NCI-H774 (cell line): ENCODE data around the gene TP53I13.
A peak's percentile ranks its signal among the peaks of the same experiment; 100 is the strongest.

Experiments
- DNase-seq: peaks from one replicate; lab custom pipeline; 2025; lab: John Stamatoyannopoulos, UW

The TP53I13 gene

DNA sequence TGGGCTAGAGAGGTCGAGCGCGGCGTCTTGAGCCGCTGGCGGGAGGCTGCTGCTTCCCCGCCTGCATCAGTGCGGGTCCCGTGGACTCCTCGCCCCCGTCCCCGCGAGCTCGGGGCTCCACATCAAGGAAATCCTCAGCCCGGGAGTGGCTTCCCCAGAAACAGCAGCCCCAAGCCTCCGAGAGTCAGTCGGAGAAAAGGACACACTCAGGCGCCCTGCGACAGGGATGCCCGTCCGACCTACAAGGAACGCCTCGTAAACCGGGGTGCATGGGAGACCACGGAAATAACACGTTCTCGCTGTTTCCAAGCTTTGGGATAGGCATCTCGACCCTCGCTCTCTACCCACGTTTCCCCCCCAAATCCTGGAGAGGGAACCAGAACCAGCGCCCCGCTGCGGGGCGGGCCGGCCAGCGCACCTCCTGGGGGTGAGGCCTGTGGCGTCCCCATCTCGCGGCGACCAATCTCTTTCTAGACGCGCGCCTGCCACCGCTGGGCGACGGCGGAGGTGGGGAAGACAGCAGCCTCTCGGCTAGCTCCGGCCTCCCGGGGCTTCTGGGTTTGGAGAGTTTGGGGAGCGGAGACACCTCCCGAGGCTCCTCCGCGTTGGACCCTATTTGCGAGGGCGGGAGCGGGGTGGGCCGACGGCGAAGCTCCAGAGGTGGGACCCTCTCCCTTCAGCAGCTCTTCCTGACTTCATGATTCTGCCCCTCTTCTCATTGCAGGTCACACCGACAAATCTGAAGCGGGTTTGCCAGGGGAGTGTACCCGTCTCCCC, 759 bp upstream of the TP53I13 start:
- peak; percentile 50 for DNase-seq

DNA sequence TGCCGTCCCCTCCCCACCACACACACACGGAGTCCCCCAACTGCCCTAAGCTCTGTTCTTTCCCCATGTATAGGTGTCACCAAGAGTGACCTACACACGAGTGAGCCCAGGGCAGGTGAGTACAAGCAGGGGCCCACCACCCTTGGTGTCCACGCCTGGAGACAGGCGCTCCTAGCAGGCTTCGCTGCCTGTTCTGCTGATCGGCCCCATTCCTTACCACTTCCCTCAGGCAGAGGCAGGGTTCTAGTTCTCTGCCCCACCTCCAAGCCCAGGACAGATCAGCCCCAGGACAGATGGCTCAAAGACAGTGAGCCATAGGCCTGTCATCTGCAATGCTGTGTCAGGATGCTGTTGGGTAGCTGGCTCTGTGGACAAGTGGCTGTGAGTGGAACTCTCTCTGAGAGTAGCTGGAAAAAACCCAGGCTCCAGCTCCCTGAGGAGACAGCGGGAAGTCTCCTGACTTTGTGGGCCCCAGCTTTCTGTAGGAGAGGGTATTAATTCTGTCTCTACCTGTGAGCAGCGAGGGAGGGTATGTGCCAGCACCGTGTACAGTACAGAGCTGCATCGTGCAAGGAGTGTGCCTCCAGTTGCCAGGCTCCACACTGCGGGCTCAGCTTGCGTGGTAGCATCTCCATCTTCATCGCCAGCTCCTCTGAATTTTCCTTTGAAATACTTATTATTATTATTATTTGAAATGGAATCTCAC, 897 bp downstream of the TP53I13 start:
- no peak for DNase-seq

DNA sequence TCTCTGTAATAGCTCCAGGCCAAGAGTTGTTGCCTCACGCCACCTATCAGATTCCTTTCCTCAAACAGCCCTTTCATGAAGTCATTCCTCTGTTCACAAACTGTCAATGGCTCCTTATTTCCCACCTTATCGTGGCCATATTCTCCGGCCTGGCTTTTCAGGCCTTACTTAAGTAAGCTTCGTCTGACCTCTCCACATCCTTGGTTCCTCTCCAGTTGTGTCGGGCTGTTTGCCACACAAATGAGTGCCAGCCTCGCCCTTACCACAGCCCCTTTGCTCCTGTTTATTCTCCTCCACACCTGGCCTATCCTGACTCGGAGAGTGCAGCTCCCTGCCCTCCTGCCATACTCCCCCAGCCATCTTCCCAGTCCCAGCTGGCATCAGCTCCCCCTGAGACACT, 2.0 kb downstream of the TP53I13 start:
- no peak for DNase-seq

DNA sequence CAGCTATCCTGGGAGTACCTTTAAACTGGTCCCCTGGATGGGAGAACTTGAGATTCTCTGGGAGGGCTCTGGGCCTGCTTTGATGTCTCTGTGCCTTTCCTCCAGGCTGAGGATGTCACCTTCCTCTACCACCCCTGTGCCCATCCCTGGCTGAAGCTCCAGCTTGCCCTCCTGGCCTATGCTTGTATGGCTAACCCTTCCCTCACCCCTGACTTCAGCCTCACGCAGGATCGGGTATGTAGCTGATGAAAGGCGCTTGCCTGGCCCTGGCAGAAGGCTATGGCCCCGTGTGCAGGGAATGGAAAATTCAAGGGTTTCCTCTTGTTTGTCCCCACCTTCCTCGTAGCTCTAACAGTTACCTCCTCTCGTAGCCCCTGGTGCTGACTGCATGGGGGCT, 3.0 kb downstream of the TP53I13 start:
- DNase-seq, result no peak

DNA sequence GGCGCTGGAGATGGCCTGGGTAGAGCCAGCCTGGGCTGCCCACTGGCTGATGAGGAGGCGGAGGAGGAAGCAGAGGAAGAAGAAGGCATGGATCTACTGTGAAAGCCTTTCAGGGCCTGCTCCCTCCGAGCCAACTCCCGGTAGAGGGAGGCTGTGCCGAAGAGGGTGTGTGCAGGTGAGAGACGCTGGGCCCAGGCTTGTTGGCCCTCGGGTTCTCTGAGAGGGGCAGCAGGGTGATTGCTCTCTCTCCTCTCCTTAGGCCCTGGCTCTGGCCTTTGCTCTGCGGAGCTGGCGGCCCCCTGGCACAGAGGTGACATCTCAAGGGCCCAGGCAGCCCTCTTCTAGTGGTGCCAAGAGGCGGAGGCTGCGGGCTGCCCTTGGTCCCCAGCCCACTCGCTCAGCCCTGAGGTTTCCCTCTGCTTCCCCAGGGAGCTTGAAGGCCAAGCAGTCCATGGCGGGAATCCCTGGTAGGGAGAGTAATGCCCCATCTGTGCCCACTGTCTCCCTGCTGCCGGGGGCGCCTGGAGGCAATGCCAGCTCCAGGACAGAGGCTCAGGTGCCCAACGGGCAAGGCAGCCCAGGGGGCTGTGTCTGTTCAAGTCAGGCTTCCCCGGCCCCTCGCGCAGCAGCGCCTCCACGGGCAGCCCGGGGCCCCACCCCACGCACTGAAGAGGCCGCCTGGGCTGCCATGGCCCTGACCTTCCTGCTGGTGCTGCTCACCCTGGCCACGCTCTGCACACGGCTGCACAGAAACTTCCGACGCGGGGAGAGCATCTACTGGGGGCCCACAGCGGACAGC, 3.6 kb downstream of the TP53I13 start:
- no peak for DNase-seq

DNA sequence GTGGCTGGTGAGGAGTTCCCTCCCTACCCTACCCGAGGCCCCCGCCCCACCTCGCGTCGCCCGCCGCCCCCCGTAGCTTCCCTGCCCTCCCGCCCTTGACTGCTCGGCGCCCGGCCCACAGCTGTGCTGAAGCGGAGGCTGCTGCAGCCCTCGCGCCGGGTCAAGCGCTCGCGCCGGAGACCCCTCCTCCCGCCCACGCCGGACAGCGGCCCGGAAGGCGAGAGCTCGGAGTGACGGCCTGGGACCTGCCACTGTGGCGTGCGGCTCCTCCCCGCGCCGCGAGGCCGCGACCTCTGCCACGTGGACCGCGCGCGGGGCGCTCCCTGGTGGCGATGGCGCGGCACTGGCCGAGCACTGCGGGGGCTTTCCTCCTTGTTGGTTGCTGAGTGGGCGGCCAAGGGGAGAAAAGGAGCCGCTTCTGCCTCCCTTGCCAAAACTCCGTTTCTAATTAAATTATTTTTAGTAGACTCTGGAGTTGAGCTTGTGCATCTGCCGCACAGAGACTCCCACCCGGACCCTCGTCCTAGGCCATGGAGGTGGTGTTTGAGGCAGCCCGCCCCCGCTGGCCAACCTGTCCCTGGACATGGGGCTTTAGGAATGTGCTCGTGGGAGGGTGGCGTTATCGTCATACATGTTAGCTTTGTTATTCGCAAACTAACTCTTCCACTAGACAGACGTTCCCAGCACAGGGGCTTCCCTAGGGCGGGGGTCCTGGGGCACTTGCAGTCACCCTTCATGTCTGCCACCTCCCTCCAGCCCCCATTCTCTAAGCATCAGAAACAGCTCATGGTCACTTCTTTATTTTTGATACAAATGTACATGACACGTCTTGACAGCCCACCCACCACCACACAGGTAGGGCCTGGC, 4.4 kb downstream of the TP53I13 start:
- no peak for DNase-seq

DNA sequence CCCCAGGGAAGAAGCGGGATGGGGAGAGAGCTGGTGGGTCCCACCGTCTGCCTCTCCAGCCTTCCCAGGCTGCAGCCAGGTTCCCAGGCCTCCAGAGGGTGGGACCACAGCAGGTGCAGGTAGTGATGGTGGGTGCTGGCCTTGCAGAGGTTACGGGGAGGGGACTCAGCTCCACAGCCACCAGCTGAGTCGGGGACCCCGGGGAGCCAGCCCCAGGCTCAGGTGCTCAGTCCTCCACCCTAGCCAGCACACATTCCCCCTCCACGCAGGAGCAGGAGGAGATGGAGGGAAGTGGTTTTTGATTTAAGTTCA, 5.0 kb downstream of the TP53I13 start:
- DNase-seq, result no peak

DNA sequence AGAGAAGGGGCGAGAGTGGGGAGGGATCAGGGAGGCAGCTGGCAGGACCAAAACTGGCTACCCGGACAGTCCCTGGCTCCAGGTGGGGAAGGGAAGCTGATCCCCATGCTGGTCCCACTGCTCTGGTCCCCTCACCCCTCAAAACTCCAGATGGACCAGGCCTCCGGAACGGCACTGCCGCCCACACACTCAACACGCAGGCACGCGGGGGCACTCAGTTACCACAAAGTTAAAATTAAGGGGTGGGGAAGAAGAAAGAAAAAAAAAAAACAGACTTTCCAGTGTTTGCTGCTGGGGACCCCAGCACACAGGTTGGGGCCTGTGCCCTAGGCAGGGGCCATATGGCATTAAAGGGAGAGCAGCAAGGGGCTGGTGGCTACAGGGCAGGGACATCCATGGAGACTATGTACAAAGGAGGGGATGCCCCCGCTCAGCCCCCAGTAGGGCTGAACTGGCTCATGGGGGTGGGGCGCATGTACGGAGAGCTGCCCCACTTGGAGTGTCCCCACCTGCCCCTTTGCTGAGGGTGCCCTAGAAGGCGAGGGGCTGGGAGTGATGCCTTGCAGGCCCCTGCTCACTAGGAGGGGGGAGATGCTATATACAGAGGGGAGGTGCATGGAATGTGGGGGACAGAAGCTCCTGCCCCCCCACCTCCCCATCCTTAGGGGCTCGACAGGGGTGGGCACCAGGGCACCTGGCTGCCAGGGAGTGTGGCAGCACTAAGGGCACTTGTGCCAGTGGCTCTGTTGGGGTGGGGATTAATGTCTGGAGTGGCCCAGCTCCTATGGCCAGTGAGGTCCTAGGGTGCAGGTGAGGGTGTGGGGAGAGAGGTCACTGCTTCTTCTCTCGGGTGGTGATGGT, 5.6 kb downstream of the TP53I13 start:
- DNase-seq, result no peak

DNA sequence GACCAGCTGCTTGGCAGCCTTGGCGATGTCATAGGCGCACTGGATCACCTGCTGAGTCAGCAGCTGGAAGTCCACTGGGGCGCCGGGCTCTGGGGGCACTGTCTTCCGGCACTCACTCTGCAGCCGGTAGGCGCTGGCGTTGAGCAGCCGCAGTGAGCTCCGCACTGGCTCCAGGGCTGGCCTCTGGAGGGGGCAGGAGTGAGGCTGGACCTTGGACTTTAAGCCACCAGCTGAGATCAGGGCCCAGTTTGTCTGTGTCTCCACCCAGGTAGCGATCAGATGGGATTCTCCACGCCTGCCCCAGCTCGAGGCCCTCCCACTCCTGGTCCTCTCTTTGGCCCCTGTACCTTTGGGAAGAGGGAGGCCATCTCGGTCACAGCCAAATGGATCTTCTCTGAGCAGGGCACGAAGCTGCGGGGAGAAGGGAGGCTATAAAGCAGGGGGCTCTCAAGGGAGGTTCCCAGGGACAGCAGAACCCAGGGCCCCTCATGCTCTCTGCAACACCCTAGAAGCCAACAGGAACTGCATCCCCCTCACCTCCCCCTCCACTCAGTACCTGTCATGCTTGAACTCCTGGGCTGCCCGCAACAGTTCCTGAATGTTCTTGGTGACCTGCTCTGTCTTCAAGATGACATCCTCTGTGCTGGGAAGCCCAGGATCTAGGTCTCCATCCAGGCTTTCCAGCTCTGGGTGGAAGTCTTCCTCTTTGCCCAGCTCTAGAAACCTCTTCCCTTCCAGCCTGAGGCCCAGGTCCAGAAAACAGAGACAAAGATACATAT, 6.4 kb downstream of the TP53I13 start:
- DNase-seq, result no peak

DNA sequence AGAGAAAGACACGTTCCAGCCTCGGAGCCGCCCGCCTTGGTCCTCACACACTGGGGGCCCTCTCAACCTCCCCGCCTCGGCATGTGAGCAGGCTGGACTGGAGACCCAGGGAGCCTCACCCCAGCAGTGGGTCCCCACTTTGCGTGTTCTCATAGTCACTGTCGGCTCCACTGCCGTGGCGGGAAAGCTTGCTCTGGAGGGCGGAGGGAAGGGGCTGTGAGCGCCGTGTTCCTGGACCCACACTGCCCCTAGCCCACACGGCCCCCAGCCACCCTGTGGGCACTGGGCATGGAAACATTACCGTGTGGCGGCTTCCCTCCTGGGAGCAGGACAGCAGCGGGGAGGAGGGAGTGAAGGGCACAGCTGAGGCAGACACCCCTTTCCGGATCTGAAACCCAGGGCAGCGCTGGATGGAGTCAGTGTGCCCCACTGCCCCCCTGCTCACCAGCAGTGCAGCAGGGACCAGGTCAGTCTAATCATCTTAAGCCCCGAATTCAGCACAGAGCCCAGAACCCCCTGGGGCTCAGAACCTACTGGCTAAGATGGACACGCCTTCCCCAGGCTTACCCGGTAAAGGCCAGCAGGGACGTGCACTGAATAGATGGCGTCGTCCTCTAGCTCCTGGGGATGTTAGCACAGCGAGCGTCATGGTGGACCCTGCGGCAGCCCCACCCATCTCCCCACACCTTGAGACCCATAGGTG, 7.2 kb downstream of the TP53I13 start:
- no peak for DNase-seq

DNA sequence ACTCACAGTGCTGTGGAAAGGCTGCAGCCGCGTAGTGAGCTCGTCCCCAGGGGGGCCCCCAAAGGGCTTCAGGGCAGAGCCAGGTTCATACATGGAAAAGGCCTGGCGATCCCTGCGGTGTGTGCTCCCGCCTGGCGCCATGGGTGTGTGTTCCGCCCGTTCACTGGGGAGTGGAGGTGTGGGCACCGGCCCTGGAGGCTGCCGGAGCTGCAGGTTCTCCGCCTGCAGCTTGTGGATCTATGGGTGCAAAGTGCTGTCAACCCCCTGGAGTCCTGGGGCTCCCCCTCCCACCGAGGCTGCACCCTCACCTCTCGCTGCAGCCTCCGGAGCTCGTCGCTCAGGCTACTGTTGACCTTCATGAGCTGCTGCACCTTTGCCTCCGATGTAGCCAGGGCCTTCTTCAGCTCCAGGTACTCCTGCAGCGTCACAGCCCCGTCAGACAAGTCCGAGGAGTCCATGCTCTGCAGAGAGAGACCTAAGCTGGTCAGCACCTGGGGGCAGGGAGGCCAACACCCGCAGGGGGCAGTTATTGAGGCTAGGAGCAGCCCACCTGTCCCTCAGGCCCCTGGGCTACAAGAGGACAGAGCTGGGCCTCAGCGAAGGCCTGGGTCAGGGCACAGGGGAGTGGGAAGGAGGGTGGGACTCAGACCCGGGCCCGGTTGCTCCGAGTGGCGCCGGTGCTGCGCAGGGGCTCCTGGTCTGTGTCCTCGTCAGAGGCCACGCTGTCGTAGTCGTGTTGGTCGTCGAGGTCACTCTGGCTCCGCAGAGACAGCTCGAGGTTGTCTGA, 7.9 kb downstream of the TP53I13 start:
- no peak for DNase-seq

DNA sequence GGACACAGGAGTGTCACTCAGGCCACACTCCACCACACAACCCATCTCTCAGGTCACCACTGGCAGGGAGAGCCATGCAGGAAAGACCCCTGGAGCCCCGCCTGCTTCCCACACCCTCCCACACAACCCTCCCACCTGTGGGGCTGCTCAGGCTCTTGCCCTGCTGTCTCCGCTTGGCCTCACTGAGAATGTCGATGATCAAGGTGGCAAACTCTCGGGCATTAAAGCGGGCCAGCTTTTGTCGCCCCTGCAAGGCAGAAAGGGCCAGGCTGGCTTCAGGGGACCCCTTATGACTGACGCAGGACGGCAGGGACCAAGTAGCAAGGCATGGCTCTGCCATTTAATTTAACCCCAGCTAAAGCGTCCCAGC, 8.5 kb downstream of the TP53I13 start:
- DNase-seq, result no peak

DNA sequence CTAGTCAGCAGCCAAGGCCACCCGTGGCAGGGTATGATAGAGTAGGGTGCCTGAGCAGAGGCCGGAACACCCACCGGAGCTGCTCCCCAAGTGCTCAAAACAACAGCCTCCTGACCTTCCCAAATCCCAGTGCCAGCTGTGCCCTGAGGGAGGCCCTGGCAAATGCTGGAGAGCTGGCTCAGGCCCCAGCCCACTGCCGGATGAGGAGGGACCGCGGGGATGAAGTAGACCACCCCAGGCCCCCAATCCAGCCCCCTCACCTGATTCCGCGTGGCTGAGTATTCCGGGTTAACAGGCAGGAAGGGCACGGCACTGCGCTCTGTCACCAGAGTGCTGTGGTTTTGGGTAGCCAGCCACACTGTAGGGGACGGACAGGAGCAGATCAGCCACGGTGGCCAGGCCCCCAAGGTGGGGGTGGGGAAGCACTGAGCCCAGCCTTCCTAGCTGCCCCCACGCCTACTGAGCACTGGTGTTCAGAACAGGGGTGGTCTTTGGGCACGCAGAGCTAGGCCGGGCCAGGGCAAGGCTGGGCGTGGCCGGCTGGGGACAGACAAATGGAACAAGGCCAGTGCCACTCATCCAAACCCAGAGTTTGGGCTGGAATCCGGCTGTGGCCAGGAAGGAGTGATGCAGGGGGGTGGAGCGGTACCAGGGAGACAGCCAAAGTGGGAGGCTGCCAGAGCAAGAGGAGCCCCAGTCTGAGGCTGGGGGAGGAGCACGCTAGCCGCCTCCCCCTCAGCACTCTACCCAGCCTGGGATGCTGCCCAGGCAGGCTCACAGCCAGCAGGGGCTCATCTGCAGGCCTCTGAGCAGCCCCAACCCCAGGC, 9.1 kb downstream of the TP53I13 start:
- DNase-seq, result no peak

DNA sequence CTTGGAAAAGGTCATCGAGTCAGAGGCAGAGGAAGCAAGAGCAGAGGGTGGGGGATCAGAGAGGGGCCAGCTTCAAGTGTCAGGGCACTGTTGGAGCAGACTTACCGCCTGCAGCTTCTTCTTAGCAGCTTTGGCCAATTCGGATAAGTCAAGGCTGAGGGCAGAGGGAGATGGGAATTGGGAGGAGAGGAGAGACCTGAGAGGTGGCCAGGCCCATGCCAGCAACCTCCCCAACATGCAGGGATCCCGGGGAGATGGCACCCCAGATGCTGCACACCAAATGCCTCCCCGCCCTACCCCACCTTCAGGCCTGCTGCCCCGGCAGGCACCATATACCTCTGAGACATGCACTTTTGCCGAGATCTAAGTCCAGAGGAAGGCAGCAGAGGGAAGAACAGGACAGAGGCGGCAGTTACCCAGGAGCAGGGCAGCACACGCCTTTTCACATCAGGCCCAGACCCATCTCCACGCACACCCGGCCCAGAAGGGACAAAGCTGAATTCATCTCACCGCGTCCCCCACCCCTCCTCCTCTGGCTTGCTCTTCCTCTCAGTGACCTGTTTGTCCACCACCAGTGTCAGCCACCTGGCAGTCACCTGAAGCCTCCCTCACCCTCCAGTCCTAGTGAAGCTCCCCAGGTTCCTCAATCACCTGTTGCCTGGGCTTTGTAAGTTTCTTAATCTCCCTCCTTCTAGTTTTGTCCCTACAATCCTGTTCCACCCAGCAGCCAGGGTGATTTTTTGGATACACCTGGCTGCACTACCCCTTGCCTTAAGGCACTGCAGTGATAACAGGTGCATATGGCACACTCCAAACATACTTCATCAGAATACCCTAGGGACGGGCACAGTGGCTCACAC, 10.4 kb downstream of the TP53I13 start:
- no peak for DNase-seq

DNA sequence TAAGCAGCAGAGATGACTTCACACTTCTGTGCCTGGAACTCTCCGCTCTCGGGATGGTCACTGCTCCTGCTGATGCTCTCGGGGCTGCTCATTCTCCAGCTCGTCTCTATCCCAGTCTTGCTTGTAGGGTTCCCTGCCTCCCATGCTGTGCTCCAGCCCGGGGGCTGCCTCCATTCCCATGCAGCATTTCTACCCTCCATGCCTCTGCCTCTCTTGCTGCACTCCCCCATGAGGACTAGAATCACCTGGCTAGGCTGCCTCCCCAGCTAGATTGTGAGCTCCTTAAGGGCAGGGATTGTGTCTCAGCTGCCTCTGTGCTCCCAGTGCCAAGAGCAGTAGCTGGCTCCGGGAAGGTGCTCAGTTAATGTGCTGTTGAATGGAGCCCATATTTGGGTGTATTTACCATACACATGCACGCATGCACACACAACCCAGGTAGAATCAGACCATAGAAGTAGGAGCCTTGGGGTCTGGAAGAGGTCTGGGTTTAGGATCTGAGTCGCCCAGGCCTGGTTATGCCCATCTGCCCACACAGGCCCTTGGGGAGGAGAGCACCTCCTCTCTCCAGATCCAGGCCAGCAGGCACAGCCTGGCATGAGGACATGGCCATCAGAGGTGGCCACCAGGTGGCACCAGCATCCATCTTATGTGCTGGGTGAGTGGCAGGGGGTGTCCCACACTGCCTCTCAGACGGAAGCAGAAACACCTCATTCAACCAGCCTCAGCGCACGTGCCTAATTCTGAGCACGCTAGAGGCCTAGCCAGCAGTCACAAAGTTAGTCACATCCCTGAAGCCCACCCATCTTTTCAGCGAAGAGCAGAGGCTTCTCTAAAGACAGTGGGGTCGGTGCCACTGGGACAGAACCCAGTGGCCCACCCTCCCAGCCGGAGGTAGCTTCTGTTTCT, 11.6 kb downstream of the TP53I13 start:
- DNase-seq, result peak; percentile 58
